CD14-positive monocyte (primary cell): ENCODE measurements around the gene TMEM144. TPM values are rescaled to one million over a fixed set of nuclear protein-coding genes. Genes with fewer than 3 reads are reported as not detected.
"Not testable (repeated sequence)": the region's sequence is repeated elsewhere in the genome, so short reads cannot be mapped to it uniquely, and the experiment has no call there.

ENCODE experiments used
- DNase-seq, 3 donors: peaks; one replicate each; pipeline ENCODE4 v3.0.0-alpha.2; 2011 to 2022
- H2AFZ ChIP-seq: 2 replicates; pipeline ENCODE4 v1.6.0; 2012; ENCODE audit warnings: mild to moderate bottlenecking, low read depth, low read length, inconsistent platforms; ENCODE audit not compliant: insufficient read depth, poor library complexity, severe bottlenecking
- H3K27ac ChIP-seq, 2 donors: 1 replicate in 1 of 2; 2 replicates in 1 of 2; pipeline ENCODE4 v1.5.1; 2012 to 2013; ENCODE audit warnings: low read length in 2 of 2, control low read depth in 1 of 2, inconsistent platforms in 1 of 2, low read depth in 1 of 2, mild to moderate bottlenecking in 1 of 2
- H3K27me3 ChIP-seq, 2 donors: one replicate each; pipeline versions ENCODE4 v1.6.0 to v1.6.1; 2011 to 2013; ENCODE audit warnings: low read length in 2 of 2; ENCODE audit not compliant: control insufficient read depth in 2 of 2, insufficient read depth in 2 of 2
- H3K36me3 ChIP-seq, 2 donors: replicated peaks in 1 of 2; 1 replicate in 1 of 2; 2 replicates in 1 of 2; pipeline versions ENCODE4 v1.5.1 to v1.6.1; 2012 to 2013; ENCODE audit warnings: low read length in 2 of 2, control low read depth in 1 of 2, inconsistent platforms in 1 of 2, mild to moderate bottlenecking in 1 of 2; ENCODE audit not compliant: insufficient read depth in 2 of 2, control insufficient read depth in 1 of 2
- H3K4me1 ChIP-seq, 2 donors: 1 replicate in 1 of 2; 2 replicates in 1 of 2; pipeline versions ENCODE4 v1.5.1 to v1.6.1; 2012 to 2013; ENCODE audit warnings: low read length in 2 of 2, control low read depth in 1 of 2, inconsistent platforms in 1 of 2, mild to moderate bottlenecking in 1 of 2, moderate library complexity in 1 of 2; ENCODE audit not compliant: insufficient read depth in 2 of 2, control insufficient read depth in 1 of 2
- H3K4me2 ChIP-seq: replicated peaks from 2 replicates; pipeline ENCODE3; 2012; ENCODE audit warnings: low read length, moderate library complexity, mild to moderate bottlenecking; ENCODE audit not compliant: poor library complexity, severe bottlenecking; ENCODE audit errors: extremely low read depth
- H3K4me3 ChIP-seq, 3 experiments: fragments of 200-600 bp in 1 of 3; sonication (generic) in 1 of 3; replicated peaks in 1 of 3; 1 replicate in 2 of 3; 2 replicates in 1 of 3; pipeline ENCODE4 v1.5.1; 2011 to 2013; ENCODE audit warnings: low read length in 3 of 3, mild to moderate bottlenecking in 3 of 3, control low read depth in 2 of 3, low read depth in 2 of 3, inconsistent platforms in 1 of 3, moderate library complexity in 1 of 3
- H3K79me2 ChIP-seq: 2 replicates; pipeline ENCODE4 v1.6.0; 2012; ENCODE audit warnings: mild to moderate bottlenecking, control low read depth, inconsistent platforms, low read length, moderate library complexity; ENCODE audit not compliant: insufficient read depth
- H3K9ac ChIP-seq: 2 replicates; pipeline ENCODE4 v1.6.0; 2017; ENCODE audit warnings: low read length, mild to moderate bottlenecking; ENCODE audit not compliant: insufficient read depth, poor library complexity, severe bottlenecking
- H3K9me3 ChIP-seq, 2 donors: replicated peaks in 1 of 2; 1 replicate in 1 of 2; 2 replicates in 1 of 2; pipeline versions ENCODE4 v1.5.1 to v1.6.1; 2012 to 2013; ENCODE audit warnings: low read length in 2 of 2, control low read depth in 1 of 2; ENCODE audit not compliant: control insufficient read depth in 1 of 2, insufficient read depth in 1 of 2
- H4K20me1 ChIP-seq: 2 replicates; pipeline ENCODE4 v1.6.0; 2012; ENCODE audit warnings: mild to moderate bottlenecking, low read length, control low read depth, moderate library complexity; ENCODE audit not compliant: insufficient read depth
- H3K27ac Mint-ChIP-seq, 7 donors: one replicate each; pipeline ENCODE4 v1.8.0; 2020; ENCODE audit warnings: mild to moderate bottlenecking in 7 of 7, mixed read lengths in 7 of 7, moderate library complexity in 6 of 7, inconsistent platforms in 2 of 7
- H3K27me3 Mint-ChIP-seq, 3 donors: one replicate each; pipeline ENCODE4 v1.8.0; 2021 to 2022; ENCODE audit warnings: low read depth in 3 of 3, mild to moderate bottlenecking in 3 of 3, mixed read lengths in 3 of 3, moderate library complexity in 3 of 3, inconsistent platforms in 1 of 3
- H3K36me3 Mint-ChIP-seq, 2 donors: one replicate each; pipeline ENCODE4 v1.8.0; 2020; ENCODE audit warnings: mixed read lengths in 2 of 2, inconsistent platforms in 1 of 2, mild to moderate bottlenecking in 1 of 2
- H3K4me1 Mint-ChIP-seq: one replicate; pipeline ENCODE4 v1.8.0; 2020; ENCODE audit warnings: mild to moderate bottlenecking, mixed read lengths
- H3K4me3 Mint-ChIP-seq, 2 donors: one replicate each; pipeline ENCODE4 v1.8.0; 2020; ENCODE audit warnings: mild to moderate bottlenecking in 2 of 2, mixed read lengths in 2 of 2, moderate library complexity in 1 of 2
- H3K9me3 Mint-ChIP-seq, 7 donors: one replicate each; pipeline ENCODE4 v1.8.0; 2020 to 2022; ENCODE audit warnings: mixed read lengths in 7 of 7, mild to moderate bottlenecking in 6 of 7, moderate library complexity in 6 of 7, inconsistent platforms in 2 of 7
- WGBS: methylation state at CpG from one replicate; pipeline ENCODE4 v1.1.5; 2013; ENCODE audit warnings: missing lambda C conversion rate; ENCODE audit not compliant: insufficient coverage; 5-methylcytosine and 5-hydroxymethylcytosine counted together
- intact Hi-C, 2 donors: fragments of 100-400 bp; cut with micrococcal nuclease; formaldehyde crosslinking; loops; one replicate each; pipeline versions ENCODE4 v1.15.0 to v1.15.1; 2023
- polyA plus RNA-seq, 3 donors: library from polyadenylated mRNA; depleted of rRNA in 1 of 3; unstranded in 2 of 3; stranded (reverse) in 1 of 3; fragments of 300-500 nt in 2 of 3; fragments of >200 nt in 1 of 3; fragmentation: Illumina TruSeq in 2 of 3; gene quantifications; 1 replicate in 2 of 3; 2 replicates in 1 of 3; pipeline ENCODE4 v1.2.3, GENCODE V29; 2012 to 2021
- TF ChIP-seq, protein P1 (sequence below): fragments of 200-600 bp; IDR thresholded peaks from one replicate; pipeline ENCODE4 v1.8.0; 2022; ENCODE audit warnings: antibody characterized with exemption, mild to moderate bottlenecking

TMEM144 gene
- polyA plus RNA-seq, 3 donors: 1.0 to 27.9 (median 1.5) TPM

DNA sequence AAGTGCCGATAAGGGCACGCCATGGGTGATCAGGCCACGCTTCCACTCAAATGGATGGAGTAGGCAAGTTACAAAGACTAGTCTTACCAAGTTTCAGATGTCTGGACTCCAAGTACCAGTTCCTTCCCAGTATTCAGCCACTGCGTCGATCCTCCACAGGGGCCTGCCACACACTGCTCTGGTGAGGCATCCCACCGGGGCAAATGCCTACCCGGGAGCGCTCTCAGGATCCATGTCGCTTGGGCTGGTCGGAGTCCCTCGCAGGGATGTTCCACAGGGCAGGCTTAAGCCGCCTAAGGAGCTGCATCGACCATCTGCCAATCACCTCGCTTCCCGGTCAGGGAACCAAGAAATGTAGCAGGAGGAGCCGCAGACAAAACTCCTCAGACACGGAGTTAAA is 18.1 kb downstream of the TMEM144 start:
- H3K9me3 ChIP-seq, H3K4me1 ChIP-seq, intact Hi-C loops, H3K9ac ChIP-seq, H3K27me3 Mint-ChIP-seq, H2AFZ ChIP-seq, H3K4me3 Mint-ChIP-seq, H3K27ac ChIP-seq, H3K79me2 ChIP-seq, H3K9me3 Mint-ChIP-seq, H3K4me2 ChIP-seq, DNase-seq, H3K4me1 Mint-ChIP-seq, H3K4me3 ChIP-seq, H3K27me3 ChIP-seq, H4K20me1 ChIP-seq: not testable (repeated sequence)
- H3K36me3 ChIP-seq: peaks cover 17 to 78% of the 10 kb centered on the region in 2 donors
- WGBS: 96% methylated on average over 16 of the region's 17 CpGs
- peak overlapping the region in 1 of 7 donors; percentile 7 for H3K27ac Mint-ChIP-seq
- H3K36me3 Mint-ChIP-seq: peaks cover 64 to 77% of the 10 kb centered on the region in 2 donors

DNA sequence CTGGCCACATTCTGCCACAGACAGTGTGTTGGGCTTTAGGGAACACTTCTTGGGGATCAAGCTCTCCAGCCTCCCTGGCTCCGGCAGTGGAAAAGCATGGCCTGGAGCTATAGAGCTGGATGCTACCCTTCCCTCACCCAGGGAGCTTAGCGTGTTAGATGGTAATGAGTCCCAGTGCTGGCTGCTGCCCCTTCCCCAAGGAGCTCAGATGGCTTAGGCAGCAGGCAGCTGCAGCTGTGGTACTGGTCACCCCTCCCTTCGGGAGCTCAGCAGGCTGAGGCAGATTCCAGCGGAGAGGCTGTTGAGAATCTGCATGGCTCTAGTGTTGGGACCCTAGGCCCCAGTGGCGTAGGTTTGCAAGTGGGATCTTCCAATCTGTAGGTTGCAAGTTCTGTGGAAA is 19.5 kb downstream of the TMEM144 start:
- no peaks in the 10 kb centered on the region for H3K27me3 ChIP-seq
- TF ChIP-seq, protein P1, sequence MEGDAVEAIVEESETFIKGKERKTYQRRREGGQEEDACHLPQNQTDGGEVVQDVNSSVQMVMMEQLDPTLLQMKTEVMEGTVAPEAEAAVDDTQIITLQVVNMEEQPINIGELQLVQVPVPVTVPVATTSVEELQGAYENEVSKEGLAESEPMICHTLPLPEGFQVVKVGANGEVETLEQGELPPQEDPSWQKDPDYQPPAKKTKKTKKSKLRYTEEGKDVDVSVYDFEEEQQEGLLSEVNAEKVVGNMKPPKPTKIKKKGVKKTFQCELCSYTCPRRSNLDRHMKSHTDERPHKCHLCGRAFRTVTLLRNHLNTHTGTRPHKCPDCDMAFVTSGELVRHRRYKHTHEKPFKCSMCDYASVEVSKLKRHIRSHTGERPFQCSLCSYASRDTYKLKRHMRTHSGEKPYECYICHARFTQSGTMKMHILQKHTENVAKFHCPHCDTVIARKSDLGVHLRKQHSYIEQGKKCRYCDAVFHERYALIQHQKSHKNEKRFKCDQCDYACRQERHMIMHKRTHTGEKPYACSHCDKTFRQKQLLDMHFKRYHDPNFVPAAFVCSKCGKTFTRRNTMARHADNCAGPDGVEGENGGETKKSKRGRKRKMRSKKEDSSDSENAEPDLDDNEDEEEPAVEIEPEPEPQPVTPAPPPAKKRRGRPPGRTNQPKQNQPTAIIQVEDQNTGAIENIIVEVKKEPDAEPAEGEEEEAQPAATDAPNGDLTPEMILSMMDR: no peak
- Mint-ChIP-seq H3K9me3 (peaks cover 0 to 3% (median 2%) of the 10 kb centered on the region in 7 donors), H3K27me3 (no peaks in the 10 kb centered on the region), H3K27ac (no peak overlapping the region), H3K4me3 (no peak overlapping the region), H3K36me3 (peaks cover 65 to 79% of the 10 kb centered on the region in 2 donors), H3K4me1 (peaks cover 9% of the 10 kb centered on the region)
- H3K4me2 ChIP-seq: no peak overlapping the region
- H2AFZ ChIP-seq: no peak overlapping the region
- intact Hi-C loops: no loop called here
- H3K9ac ChIP-seq: no peak overlapping the region
- H3K4me3 ChIP-seq: no peak overlapping the region
- DNase-seq: no peak
- 75% methylated on average over 4 of the region's 5 CpGs for WGBS
- H3K79me2 ChIP-seq: no peaks in the 10 kb centered on the region
- H3K27ac ChIP-seq: no peak overlapping the region
- no peaks in the 10 kb centered on the region for H3K9me3 ChIP-seq
- no peaks in the 10 kb centered on the region for H3K4me1 ChIP-seq
- no peaks in the 10 kb centered on the region for H4K20me1 ChIP-seq
- H3K36me3 ChIP-seq: peaks cover 18 to 81% of the 10 kb centered on the region in 2 donors
